ENCODE results near the gene LTBP1. TPM values are rescaled to one million over a fixed set of nuclear protein-coding genes. Genes with fewer than 3 reads are reported as not detected.

LTBP1 gene
- total and polyA plus RNA-seq, 10 of the 15 experiments (the other 5 are each of a cell fraction or from before 2014, with no cell fraction given) = 0.01 to 0.28 (median 0.12) TPM; not detected in 2

DNA sequence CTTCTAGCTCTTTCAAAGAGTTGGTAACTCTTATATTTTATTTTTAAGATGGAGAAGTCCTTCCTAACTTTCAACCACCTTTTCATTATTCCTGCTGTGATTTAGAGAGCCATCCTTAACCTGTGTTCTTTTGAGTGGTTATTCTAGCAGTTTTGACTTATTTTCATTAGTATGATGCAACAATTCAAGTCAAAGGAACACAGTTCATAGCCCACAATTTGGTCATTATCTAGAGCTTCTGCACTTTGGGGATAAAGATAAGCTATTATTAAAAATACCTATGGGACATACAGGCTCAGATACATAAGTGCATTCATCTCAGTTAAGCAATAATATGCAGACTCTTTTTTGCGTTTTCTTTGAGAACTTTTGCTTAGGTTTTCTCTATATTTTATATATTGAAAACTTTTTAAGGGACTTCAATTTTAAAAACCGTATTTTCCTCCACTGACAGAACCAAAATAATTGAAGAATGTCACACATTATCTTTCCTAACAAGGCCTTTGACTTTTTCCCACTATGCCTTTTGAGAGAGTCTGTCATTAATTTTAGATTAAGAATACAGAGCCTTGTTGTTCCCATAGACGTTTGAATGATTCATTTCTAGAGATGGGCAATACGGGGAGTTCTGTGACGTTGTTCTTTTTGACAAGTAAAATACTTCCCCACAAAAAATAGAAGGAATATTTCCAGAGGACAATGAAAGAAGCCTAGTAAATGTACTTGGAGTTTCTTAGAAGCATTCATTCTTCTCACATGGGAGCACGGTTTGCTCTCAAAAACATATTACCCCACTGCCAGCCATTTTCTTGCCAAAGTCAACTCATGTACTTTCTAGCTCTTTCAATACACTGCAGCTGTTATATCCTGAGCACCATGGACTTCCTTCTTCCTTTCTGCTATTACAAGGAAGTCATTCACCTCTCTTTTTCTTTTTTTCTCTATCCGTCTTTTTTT, 486.8 kb downstream of the LTBP1 start:
- in situ Hi-C loops (cut with MboI) = no loop called here
- Histone ChIP-seq H3K9me3 (replicated peaks; ENCODE audit: control insufficient read depth, insufficient read depth, low read length) (no peaks in the 10 kb centered on the region), H3K27me3 (replicated peaks in 1 of 2; ENCODE audit: control insufficient read depth in 2 of 2, insufficient read depth in 2 of 2, low read length in 1 of 2) (no peaks in the 10 kb centered on the region), H2AFZ (ENCODE audit: control insufficient read depth, low read depth, low read length) (no peak overlapping the region), H3K27ac (ENCODE audit: control insufficient read depth, insufficient read depth) (no peak overlapping the region), H3K9ac (ENCODE audit: control insufficient read depth, insufficient read depth, low read length) (no peak overlapping the region), H3K36me3 (ENCODE audit: control insufficient read depth in 2 of 2, insufficient read depth in 2 of 2, low read length in 1 of 2) (no peaks in the 10 kb centered on the region), H3K79me2 (ENCODE audit: control insufficient read depth, insufficient read depth, low read length) (no peaks in the 10 kb centered on the region), H3K4me2 (ENCODE audit: control insufficient read depth, insufficient read depth) (no peak overlapping the region), H4K20me1 (ENCODE audit: control insufficient read depth, insufficient read depth) (no peaks in the 10 kb centered on the region), H3K4me3 (no peak overlapping the region), H3K4me1 (ENCODE audit: control insufficient read depth, insufficient read depth, low read length) (no peaks in the 10 kb centered on the region)
- ChIA-PET POLR2A (no interaction called here), SMC1A (ENCODE audit: uncharacterized antibody, unreplicated experiment) (interaction anchor here (0.6 kb wide), 1 partner anchor 378 kb away, joined by 3 read pairs; no protein-coding TSS in a partner anchor), CTCF (interaction anchor here (1.2 to 1.5 kb wide), 2 partner anchors 7 to 21 kb away, joined by 5 to 7 read pairs; no protein-coding TSS in a partner anchor), RAD21 (ENCODE audit: unreplicated experiment) (interaction anchor here (0.5 kb wide), 1 partner anchor 46 kb away, joined by 3 read pairs; no protein-coding TSS in a partner anchor)
- intact Hi-C loops (cut with micrococcal nuclease; ENCODE audit: unreplicated experiment) = no loop called here
- DNase-seq (ENCODE audit: low read depth, low spot score) (no peak), FAIRE-seq (no peak), ATAC-seq (no peak)
- WGBS (ENCODE audit: insufficient coverage, insufficient replicate concordance, low lambda C conversion rate, missing lambda C conversion rate) = 51% methylated on average over 7 of the region's 7 CpGs
- BruUV-seq (replicated peaks) = no TSS peak
- TF ChIP-seq MTA3 (IDR thresholded peaks at IDR 0.05; ENCODE audit: borderline replicate concordance, low read length) (no peak), DPF2 (IDR thresholded peaks at IDR 0.05) (no peak), STAT3 (IDR thresholded peaks at IDR 0.05; ENCODE audit: low read depth, low read length) (no peak), FOXK2 (IDR thresholded peaks at IDR 0.05) (no peak), SREBF1 (IDR thresholded peaks at IDR 0.05; ENCODE audit: low read length) (no peak), BHLHE40 (IDR thresholded peaks at IDR 0.05; ENCODE audit: borderline replicate concordance in 1 of 2, low read depth in 2 of 2, low read length in 1 of 2) (no peak), RCOR1 (conservative IDR thresholded peaks at IDR 0.05; ENCODE audit: low read depth, low read length) (no peak), POLR2A (IDR thresholded peaks at IDR 0.05; ENCODE audit: low read depth, low read length) (no peak), CREM (IDR thresholded peaks at IDR 0.05; ENCODE audit: low read depth) (no peak), KLF5 (IDR thresholded peaks at IDR 0.05; ENCODE audit: partially characterized antibody) (no peak), RELA (IDR thresholded peaks at IDR 0.05; ENCODE audit: borderline replicate concordance, partially characterized antibody) (no peak), CBFB (IDR thresholded peaks at IDR 0.05; ENCODE audit: low read depth) (no peak), EZH2 (IDR thresholded peaks at IDR 0.05; ENCODE audit: borderline replicate concordance, control insufficient read depth, low read depth, low read length) (no peak)
- TF ChIP-seq, protein P1, sequence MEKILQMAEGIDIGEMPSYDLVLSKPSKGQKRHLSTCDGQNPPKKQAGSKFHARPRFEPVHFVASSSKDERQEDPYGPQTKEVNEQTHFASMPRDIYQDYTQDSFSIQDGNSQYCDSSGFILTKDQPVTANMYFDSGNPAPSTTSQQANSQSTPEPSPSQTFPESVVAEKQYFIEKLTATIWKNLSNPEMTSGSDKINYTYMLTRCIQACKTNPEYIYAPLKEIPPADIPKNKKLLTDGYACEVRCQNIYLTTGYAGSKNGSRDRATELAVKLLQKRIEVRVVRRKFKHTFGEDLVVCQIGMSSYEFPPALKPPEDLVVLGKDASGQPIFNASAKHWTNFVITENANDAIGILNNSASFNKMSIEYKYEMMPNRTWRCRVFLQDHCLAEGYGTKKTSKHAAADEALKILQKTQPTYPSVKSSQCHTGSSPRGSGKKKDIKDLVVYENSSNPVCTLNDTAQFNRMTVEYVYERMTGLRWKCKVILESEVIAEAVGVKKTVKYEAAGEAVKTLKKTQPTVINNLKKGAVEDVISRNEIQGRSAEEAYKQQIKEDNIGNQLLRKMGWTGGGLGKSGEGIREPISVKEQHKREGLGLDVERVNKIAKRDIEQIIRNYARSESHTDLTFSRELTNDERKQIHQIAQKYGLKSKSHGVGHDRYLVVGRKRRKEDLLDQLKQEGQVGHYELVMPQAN (conservative IDR thresholded peaks at IDR 0.05) = no peak
- TF ChIP-seq, protein P2, sequence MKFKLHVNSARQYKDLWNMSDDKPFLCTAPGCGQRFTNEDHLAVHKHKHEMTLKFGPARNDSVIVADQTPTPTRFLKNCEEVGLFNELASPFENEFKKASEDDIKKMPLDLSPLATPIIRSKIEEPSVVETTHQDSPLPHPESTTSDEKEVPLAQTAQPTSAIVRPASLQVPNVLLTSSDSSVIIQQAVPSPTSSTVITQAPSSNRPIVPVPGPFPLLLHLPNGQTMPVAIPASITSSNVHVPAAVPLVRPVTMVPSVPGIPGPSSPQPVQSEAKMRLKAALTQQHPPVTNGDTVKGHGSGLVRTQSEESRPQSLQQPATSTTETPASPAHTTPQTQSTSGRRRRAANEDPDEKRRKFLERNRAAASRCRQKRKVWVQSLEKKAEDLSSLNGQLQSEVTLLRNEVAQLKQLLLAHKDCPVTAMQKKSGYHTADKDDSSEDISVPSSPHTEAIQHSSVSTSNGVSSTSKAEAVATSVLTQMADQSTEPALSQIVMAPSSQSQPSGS (IDR thresholded peaks at IDR 0.05; ENCODE audit: low read length) = no peak

Measured in GM12878 (cell line).